K562 (cell line): Measurements from ENCODE around the gene TRNP1. TPM values are rescaled to one million over a fixed set of nuclear protein-coding genes. Genes with fewer than 3 reads are reported as not detected.

ENCODE experiments used
- ATAC-seq: fragments of 200-7000 bp; cut with Tn5 transposase; 3 replicates; pipeline ENCODE4 v1.9.1; 2020; ENCODE audit warnings: moderate library complexity
- BruUV-seq: library from RNA; stranded (reverse); fragments of 400-500 nt; replicated peaks from 2 replicates; lab custom pipeline; 2021; lab: Mats Ljungman, UMichigan
- CTCF ChIA-PET: fragments of 300-600 bp; formaldehyde crosslinking; extraction: SDS; loops from one replicate; lab custom pipeline; 2021; ENCODE audit warnings: low intra/inter-chr PET ratio; lab: Yijun Ruan, JAX
- POLR2A ChIA-PET: fragments of 300-600, 350-650 bp; sonication (Branson Sonifier 250); formaldehyde crosslinking; extraction: SDS; loops from one replicate; lab custom pipeline; 2021; ENCODE audit warnings: antibody characterized with exemption, inconsistent platforms; lab: Yijun Ruan, JAX
- DNase-seq, 4 experiments: peaks; one replicate each; pipeline versions ENCODE4 v3.0.0 to v3.0.0-alpha.2; 2011 to 2018; ENCODE audit warnings: low spot score in 3 of 4, mixed read lengths in 3 of 4; ENCODE audit errors: extremely low read depth in 1 of 4
- FAIRE-seq: peaks from 2 replicates; lab custom pipeline; 2011; peaks lifted over from hg19 to GRCh38; lab: Jason Lieb, UNC
- H2AFZ ChIP-seq: 2 replicates; pipeline ENCODE4 v1.6.0; 2011; ENCODE audit warnings: low read depth, low read length, control low read depth, inconsistent platforms
- H3K27ac ChIP-seq: fragments of 200-600 bp; 3 replicates; pipeline ENCODE4 v1.8.0; 2011; ENCODE audit warnings: low read depth, mild to moderate bottlenecking, control low read depth, inconsistent platforms, low read length, moderate library complexity, mixed read lengths; ENCODE audit errors: extremely low read depth
- H3K27me3 ChIP-seq, 2 experiments: fragments of 300-600 bp in 1 of 2; 2 replicates in 1 of 2; 3 replicates in 1 of 2; pipeline versions ENCODE4 v1.6.0 to v1.8.0; 2011; ENCODE audit warnings: inconsistent platforms in 2 of 2, low read length in 2 of 2, mild to moderate bottlenecking in 1 of 2, mixed read lengths in 1 of 2, moderate library complexity in 1 of 2; ENCODE audit not compliant: control insufficient read depth in 2 of 2, insufficient read depth in 2 of 2
- H3K36me3 ChIP-seq: fragments of 300-600 bp; 3 replicates; pipeline ENCODE4 v1.8.0; 2011; ENCODE audit warnings: mild to moderate bottlenecking, low read length, inconsistent platforms; ENCODE audit not compliant: control insufficient read depth, insufficient read depth
- H3K4me1 ChIP-seq, 2 experiments: fragments of 200-600 bp in 1 of 2; replicated peaks in 1 of 2; 2 replicates in 1 of 2; 3 replicates in 1 of 2; pipeline versions ENCODE4 v1.5.1 to v1.8.0; 2011; ENCODE audit warnings: inconsistent platforms in 2 of 2, low read length in 2 of 2, mild to moderate bottlenecking in 1 of 2, mixed read lengths in 1 of 2, moderate library complexity in 1 of 2; ENCODE audit not compliant: control insufficient read depth in 2 of 2, insufficient read depth in 2 of 2
- H3K4me2 ChIP-seq: 2 replicates; pipeline ENCODE4 v1.6.1; 2011; ENCODE audit warnings: low read length, control low read depth, inconsistent platforms, mixed read lengths; ENCODE audit not compliant: insufficient read depth
- H3K4me3 ChIP-seq: fragments of 200-600 bp; sonication (generic), shearing (Covaris generic); 2 replicates; pipeline ENCODE4 v1.5.1; 2016; ENCODE audit warnings: control low read depth, inconsistent platforms
- H3K79me2 ChIP-seq: fragments of 200-600 bp; 3 replicates; pipeline ENCODE4 v1.8.0; 2011; ENCODE audit warnings: low read length, inconsistent platforms; ENCODE audit not compliant: control insufficient read depth, insufficient read depth
- H3K9ac ChIP-seq, 2 experiments: 2 replicates each; pipeline versions ENCODE4 v1.6.0 to v1.6.1; 2011; ENCODE audit warnings: low read depth in 2 of 2, low read length in 2 of 2, control low read depth in 1 of 2, inconsistent platforms in 1 of 2, mild to moderate bottlenecking in 1 of 2, mixed read lengths in 1 of 2; ENCODE audit not compliant: insufficient read depth in 1 of 2
- H3K9me1 ChIP-seq: one replicate; pipeline ENCODE4 v1.6.0; 2011; ENCODE audit warnings: inconsistent platforms, mild to moderate bottlenecking, low read length, moderate library complexity; ENCODE audit not compliant: control insufficient read depth, insufficient read depth
- H3K9me3 ChIP-seq: replicated peaks from 2 replicates; pipeline ENCODE4 v1.5.1; 2011; ENCODE audit warnings: low read depth, low read length, inconsistent platforms; ENCODE audit not compliant: control insufficient read depth, insufficient read depth
- H4K20me1 ChIP-seq: replicated peaks from 2 replicates; pipeline ENCODE4 v1.6.1; 2011; ENCODE audit warnings: low read length, inconsistent platforms, mixed read lengths; ENCODE audit not compliant: control insufficient read depth, insufficient read depth
- BCOR ChIP-seq: fragments of 450-650 bp; IDR thresholded peaks from 2 replicates; pipeline ENCODE4 v1.6.1; 2016
- ESRRA ChIP-seq: fragments of 450-650 bp; IDR thresholded peaks from 2 replicates; pipeline ENCODE4 v1.6.1; 2014; ENCODE audit warnings: low read depth, mild to moderate bottlenecking, moderate library complexity, borderline replicate concordance
- KDM1A ChIP-seq, 2 experiments: fragments of 450-650 bp; IDR thresholded peaks; 2 replicates each; pipeline ENCODE4 v1.6.1; 2016; ENCODE audit warnings: mild to moderate bottlenecking in 2 of 2
- NUFIP1 ChIP-seq: fragments of 450-650 bp; IDR thresholded peaks from 2 replicates; pipeline ENCODE4 v1.6.1; 2018; ENCODE audit not compliant: partially characterized antibody
- PHB2 ChIP-seq: fragments of 450-650 bp; IDR thresholded peaks from 2 replicates; pipeline ENCODE4 v1.6.1; 2017; ENCODE audit warnings: low read depth
- PHF8 ChIP-seq: fragments of 200-600 bp; sonication (generic); IDR thresholded peaks from 2 replicates; pipeline ENCODE4 v1.6.1; 2012; ENCODE audit warnings: mixed run types, mild to moderate bottlenecking, inconsistent platforms, low read length, moderate library complexity, borderline replicate concordance
- TARDBP ChIP-seq: fragments of 450-650 bp; IDR thresholded peaks from 2 replicates; pipeline ENCODE4 v1.6.1; 2016
- WHSC1 ChIP-seq: IDR thresholded peaks from one replicate; pipeline ENCODE4 v1.6.1; 2012; ENCODE audit warnings: low read length, control low read depth, inconsistent platforms
- XRCC4 ChIP-seq: IDR thresholded peaks from one replicate; pipeline ENCODE4 v1.6.1; 2011; ENCODE audit not compliant: insufficient read depth, insufficient read length; ENCODE audit errors: extremely low read depth
- ZNF24 ChIP-seq: fragments of 450-650 bp; IDR thresholded peaks from 2 replicates; pipeline ENCODE4 v1.6.1; 2016
- WGBS: fragments of 100-300 bp; shearing (Covaris generic); methylation state at CpG from one replicate; pipeline ENCODE4 v1.1.6; 2016; ENCODE audit warnings: low coverage, mixed read lengths; ENCODE audit not compliant: insufficient coverage; ENCODE audit errors: missing lambda C conversion rate; 5-methylcytosine and 5-hydroxymethylcytosine counted together
- in situ Hi-C: fragments of 300-500 bp; cut with MboI; formaldehyde crosslinking; loops from 4 replicates; pipeline ENCODE4 v1.15.0; 2018; ENCODE audit warnings: inconsistent platforms, mixed read lengths
- intact Hi-C: fragments of 100-400 bp; cut with micrococcal nuclease; formaldehyde crosslinking; loops from 2 replicates; pipeline ENCODE4 v1.14.2; 2022
- polyA plus RNA-seq, 8 experiments: library from polyadenylated mRNA; depleted of rRNA in 4 of 8; stranded (reverse) in 5 of 8; unstranded in 3 of 8; fragments of >200 nt; fragmentation: Nextera tagmentation in 2 of 8; fragmentation: Illumina TruSeq in 1 of 8; extraction: Ambion mirVana in 2 of 8; extraction: Trizol in 1 of 8; gene quantifications; 2 replicates each; pipeline versions ENCODE4 v1.2.1 to v1.2.3, GENCODE V29; 2011 to 2014; ENCODE audit warnings: inconsistent platforms in 1 of 8, missing spikeins in 1 of 8
- total RNA-seq, 7 experiments: library from RNA; depleted of rRNA in 6 of 7; stranded (reverse); fragments of >200 nt in 6 of 7; fragmentation: Illumina TruSeq in 2 of 7; extraction: Trizol in 2 of 7; gene quantifications; 2 replicates each; pipeline versions ENCODE4 v1.2.1 to v1.2.3, GENCODE V29; 2011 to 2021; ENCODE audit warnings: low replicate concordance in 1 of 7
- TF ChIP-seq, protein P1 (sequence below), 3 experiments: fragments of 200-800 bp in 1 of 3; sonication (Bioruptor generic) in 1 of 3; sonication (generic) in 1 of 3; formaldehyde crosslinking in 1 of 3; IDR thresholded peaks; 2 replicates each; pipeline versions ENCODE4 v1.6.1 to v1.8.0; 2016 to 2022; ENCODE audit warnings: mild to moderate bottlenecking in 2 of 3, missing compliant biosample characterization in 2 of 3, missing genetic modification characterization in 2 of 3, missing genetic modification reagents in 1 of 3
- TF ChIP-seq, protein P2 (sequence below): fragments of 450-650 bp; IDR thresholded peaks from 2 replicates; pipeline ENCODE4 v1.6.1; 2016; ENCODE audit warnings: low read depth
- TF ChIP-seq, protein P3 (sequence below): fragments of 450-650 bp; IDR thresholded peaks from 2 replicates; pipeline ENCODE4 v1.6.1; 2016; ENCODE audit warnings: missing biosample characterization, missing genetic modification characterization

The TRNP1 gene
- total and polyA plus RNA-seq, 9 of the 15 experiments (the other 6 are each of a cell fraction or from before 2014, with no cell fraction given): 0.03 to 1.3 (median 0.95) TPM

DNA sequence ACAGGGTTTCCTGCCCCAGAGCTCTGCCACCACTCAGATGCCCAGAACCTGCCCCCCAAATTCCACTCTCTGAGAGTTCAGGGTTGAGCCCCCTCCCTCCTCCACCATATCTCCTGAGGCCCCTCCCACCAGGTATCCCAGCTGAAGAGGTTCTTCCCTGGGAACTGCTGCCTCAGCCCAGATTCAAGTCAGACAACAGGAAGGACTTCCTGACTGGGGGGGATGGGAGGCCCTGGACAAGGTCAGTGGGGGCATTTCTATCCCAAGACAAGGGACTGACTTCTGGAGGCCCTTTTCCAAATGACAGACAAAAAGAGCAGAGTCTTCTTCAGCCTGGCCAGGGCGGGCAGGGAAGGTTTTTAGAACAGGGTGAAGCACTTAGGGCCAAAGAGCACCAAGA lies 43.2 kb downstream of the TRNP1 start:
- H3K27me3 ChIP-seq: no peaks in the 10 kb centered on the region
- no peak overlapping the region for H3K27ac ChIP-seq
- FAIRE-seq (no peak), DNase-seq (no peak), ATAC-seq (no peak)
- 68% methylated on average over 1 of the region's 1 CpG for WGBS
- H4K20me1 ChIP-seq: no peaks in the 10 kb centered on the region; the same call in 1 of the 2 replicates
- no peak overlapping the region for H3K4me2 ChIP-seq
- BruUV-seq: no TSS peak
- 0 out of 2 replicates have a peak, but pooled peaks cover 2% of the 10 kb centered on the region for H3K9me3 ChIP-seq
- H3K36me3 ChIP-seq: no peaks in the 10 kb centered on the region
- peak overlapping the region; percentile 25; the same call in 1 of the 2 replicates for H2AFZ ChIP-seq
- CTCF ChIA-PET: no interaction called here
- POLR2A ChIA-PET: interaction anchor here (0.8 kb wide), 1 partner anchor 10 kb away, joined by 5 read pairs; no protein-coding TSS in a partner anchor
- peaks cover 0 to 3% of the 10 kb centered on the region in 2 experiments; a peak in 2 of 5 replicates for H3K4me1 ChIP-seq
- H3K9ac ChIP-seq: 0 out of 4 replicates have a peak overlapping the region, but pooled peaks of 1 of the 2 experiments have one; percentile 37
- no peaks in the 10 kb centered on the region for H3K79me2 ChIP-seq
- no peaks in the 10 kb centered on the region for H3K9me1 ChIP-seq
- in situ Hi-C loops (loop anchor here (5.0 kb wide), 1 partner anchor 39 kb away; no protein-coding TSS in a partner anchor), intact Hi-C loops (no loop called here)
- no peak overlapping the region for H3K4me3 ChIP-seq
- TF ChIP-seq KDM1A (IDR thresholded peaks at IDR 0.05) (peak in 1 of 2 experiments; percentile 30; a peak in 1 of 4 replicates), ESRRA (peak; percentile 52; the same call in 1 of the 2 replicates), ZNF24 (no peak), BCOR (peak; percentile 63; the same call in 1 of the 2 replicates), WHSC1 (no peak), TARDBP (no peak), PHB2 (no peak), PHF8 (no peak), NUFIP1 (no peak), XRCC4 (no peak)
- TF ChIP-seq, protein P1, sequence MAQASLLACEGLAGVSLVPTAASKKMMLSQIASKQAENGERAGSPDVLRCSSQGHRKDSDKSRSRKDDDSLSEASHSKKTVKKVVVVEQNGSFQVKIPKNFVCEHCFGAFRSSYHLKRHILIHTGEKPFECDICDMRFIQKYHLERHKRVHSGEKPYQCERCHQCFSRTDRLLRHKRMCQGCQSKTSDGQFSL (CRISPR knock-in tag; IDR thresholded peaks at IDR 0.05): no peak
- TF ChIP-seq, protein P1 (tag; IDR thresholded peaks at IDR 0.05): no peak
- TF ChIP-seq, protein P2, sequence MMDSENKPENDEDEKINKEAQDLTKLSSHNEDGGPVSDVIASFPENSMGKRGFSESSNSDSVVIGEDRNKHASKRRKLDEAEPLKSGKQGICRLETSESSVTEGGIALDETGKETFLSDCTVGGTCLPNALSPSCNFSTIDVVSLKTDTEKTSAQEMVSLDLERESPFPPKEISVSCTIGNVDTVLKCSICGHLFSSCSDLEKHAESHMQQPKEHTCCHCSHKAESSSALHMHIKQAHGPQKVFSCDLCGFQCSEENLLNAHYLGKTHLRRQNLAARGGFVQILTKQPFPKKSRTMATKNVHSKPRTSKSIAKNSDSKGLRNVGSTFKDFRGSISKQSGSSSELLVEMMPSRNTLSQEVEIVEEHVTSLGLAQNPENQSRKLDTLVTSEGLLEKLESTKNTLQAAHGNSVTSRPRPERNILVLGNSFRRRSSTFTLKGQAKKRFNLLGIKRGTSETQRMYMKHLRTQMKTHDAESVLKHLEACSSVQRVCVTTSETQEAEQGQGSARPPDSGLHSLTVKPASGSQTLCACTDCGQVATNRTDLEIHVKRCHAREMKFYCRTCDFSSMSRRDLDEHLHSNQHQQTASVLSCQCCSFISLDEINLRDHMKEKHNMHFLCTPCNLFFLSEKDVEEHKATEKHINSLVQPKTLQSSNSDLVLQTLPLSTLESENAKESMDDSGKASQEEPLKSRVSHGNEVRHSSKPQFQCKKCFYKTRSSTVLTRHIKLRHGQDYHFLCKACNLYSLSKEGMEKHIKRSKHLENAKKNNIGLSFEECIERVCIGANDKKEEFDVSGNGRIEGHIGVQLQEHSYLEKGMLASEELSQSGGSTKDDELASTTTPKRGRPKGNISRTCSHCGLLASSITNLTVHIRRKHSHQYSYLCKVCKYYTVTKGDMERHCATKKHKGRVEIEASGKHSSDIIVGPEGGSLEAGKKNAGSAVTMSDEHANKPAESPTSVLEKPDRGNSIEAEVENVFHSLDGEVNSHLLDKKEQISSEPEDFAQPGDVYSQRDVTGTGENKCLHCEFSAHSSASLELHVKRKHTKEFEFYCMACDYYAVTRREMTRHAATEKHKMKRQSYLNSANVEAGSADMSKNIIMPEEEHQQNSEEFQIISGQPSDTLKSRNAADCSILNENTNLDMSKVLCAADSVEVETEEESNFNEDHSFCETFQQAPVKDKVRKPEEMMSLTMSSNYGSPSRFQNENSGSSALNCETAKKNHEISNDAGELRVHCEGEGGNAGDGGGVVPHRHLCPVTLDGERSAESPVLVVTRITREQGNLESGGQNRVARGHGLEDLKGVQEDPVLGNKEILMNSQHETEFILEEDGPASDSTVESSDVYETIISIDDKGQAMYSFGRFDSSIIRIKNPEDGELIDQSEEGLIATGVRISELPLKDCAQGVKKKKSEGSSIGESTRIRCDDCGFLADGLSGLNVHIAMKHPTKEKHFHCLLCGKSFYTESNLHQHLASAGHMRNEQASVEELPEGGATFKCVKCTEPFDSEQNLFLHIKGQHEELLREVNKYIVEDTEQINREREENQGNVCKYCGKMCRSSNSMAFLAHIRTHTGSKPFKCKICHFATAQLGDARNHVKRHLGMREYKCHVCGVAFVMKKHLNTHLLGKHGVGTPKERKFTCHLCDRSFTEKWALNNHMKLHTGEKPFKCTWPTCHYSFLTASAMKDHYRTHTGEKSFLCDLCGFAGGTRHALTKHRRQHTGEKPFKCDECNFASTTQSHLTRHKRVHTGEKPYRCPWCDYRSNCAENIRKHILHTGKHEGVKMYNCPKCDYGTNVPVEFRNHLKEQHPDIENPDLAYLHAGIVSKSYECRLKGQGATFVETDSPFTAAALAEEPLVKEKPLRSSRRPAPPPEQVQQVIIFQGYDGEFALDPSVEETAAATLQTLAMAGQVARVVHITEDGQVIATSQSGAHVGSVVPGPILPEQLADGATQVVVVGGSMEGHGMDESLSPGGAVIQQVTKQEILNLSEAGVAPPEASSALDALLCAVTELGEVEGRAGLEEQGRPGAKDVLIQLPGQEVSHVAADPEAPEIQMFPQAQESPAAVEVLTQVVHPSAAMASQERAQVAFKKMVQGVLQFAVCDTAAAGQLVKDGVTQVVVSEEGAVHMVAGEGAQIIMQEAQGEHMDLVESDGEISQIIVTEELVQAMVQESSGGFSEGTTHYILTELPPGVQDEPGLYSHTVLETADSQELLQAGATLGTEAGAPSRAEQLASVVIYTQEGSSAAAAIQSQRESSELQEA: no peak
- TF ChIP-seq, protein P3, sequence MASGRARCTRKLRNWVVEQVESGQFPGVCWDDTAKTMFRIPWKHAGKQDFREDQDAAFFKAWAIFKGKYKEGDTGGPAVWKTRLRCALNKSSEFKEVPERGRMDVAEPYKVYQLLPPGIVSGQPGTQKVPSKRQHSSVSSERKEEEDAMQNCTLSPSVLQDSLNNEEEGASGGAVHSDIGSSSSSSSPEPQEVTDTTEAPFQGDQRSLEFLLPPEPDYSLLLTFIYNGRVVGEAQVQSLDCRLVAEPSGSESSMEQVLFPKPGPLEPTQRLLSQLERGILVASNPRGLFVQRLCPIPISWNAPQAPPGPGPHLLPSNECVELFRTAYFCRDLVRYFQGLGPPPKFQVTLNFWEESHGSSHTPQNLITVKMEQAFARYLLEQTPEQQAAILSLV (tag): no peak
